Ishikawa (cell line): ENCODE data around the gene BAZ1B.

Experiments
- CEBPB ChIP-seq: IDR thresholded peaks from 2 replicates; pipeline ENCODE4 v1.6.1; 2012
- CREB1 ChIP-seq: IDR thresholded peaks from 2 replicates; pipeline ENCODE4 v1.6.1; 2012; ENCODE audit warnings: low read depth
- EGR1 ChIP-seq: IDR thresholded peaks from 2 replicates; pipeline ENCODE4 v1.6.1; 2012
- EP300 ChIP-seq: IDR thresholded peaks from 2 replicates; pipeline ENCODE4 v1.6.1; 2012; ENCODE audit warnings: borderline replicate concordance
- FOXM1 ChIP-seq: IDR thresholded peaks from 2 replicates; pipeline ENCODE4 v1.6.1; 2012; ENCODE audit warnings: low read depth, borderline replicate concordance
- NFIC ChIP-seq: IDR thresholded peaks from 2 replicates; pipeline ENCODE4 v1.6.1; 2012
- RAD21 ChIP-seq: IDR thresholded peaks from 2 replicates; pipeline ENCODE4 v1.6.1; 2012; ENCODE audit warnings: low read depth
- TAF1 ChIP-seq: IDR thresholded peaks from 2 replicates; pipeline ENCODE4 v1.6.1; 2012; ENCODE audit warnings: low read depth, mild to moderate bottlenecking
- TCF12 ChIP-seq: IDR thresholded peaks from 2 replicates; pipeline ENCODE4 v1.6.1; 2012; ENCODE audit warnings: low read depth
- TEAD4 ChIP-seq: IDR thresholded peaks from 2 replicates; pipeline ENCODE4 v1.6.1; 2012
- YY1 ChIP-seq: IDR thresholded peaks from 2 replicates; pipeline ENCODE4 v1.6.1; 2012; ENCODE audit warnings: low read depth
- ZBTB7A ChIP-seq: IDR thresholded peaks from 2 replicates; pipeline ENCODE4 v1.6.1; 2012; ENCODE audit warnings: low read depth
- TF ChIP-seq, protein P1 (sequence below): IDR thresholded peaks from 2 replicates; pipeline ENCODE4 v1.6.1; 2012; ENCODE audit warnings: low read depth, mild to moderate bottlenecking
- TF ChIP-seq, protein P2 (sequence below): IDR thresholded peaks from 2 replicates; pipeline ENCODE4 v1.6.1; 2012
- TF ChIP-seq, protein P3 (sequence below): IDR thresholded peaks from 2 replicates; pipeline ENCODE4 v1.6.1; 2012

The BAZ1B gene

DNA sequence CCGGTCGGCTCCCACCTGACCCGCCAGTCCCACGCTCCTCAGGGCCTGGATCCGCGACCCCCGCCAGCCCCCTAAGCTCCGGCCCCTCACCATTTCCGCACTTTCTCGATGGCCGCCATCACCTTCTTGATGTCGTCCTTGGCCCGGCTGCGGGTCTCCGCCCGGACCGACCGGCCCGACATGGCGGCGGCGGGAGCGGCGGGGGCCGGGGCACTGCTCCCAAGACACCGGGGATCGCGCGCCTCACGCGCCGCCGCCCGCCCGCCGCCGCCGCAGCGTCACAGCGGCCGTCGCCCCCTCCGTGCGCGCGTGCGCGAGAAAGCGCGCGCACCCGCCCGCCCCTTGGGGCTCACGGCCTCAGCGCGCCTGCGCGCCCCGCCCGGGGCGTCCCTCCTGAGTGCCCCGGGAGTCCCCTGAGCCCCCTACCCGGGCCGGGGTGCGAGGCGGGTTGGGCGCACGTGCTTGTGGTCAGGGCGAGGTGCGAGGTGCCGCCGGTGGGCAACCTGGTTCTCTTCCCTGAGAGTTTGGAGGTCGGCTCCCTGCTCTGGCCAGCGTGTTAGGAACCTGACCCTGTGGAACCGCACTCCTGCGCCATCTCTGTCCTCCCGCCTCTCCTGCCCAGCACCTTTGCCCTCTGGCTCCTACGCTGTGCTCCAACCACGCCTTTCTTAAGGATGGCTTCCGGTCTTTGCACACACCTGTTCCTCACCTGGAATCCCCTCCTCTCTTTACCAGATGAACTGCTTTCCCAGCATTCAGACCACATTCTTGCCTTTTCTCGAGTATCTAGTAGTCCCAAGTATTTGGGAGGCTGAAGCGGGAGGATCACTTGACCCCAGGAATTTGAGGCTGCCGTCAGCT is 35.5 kb upstream of the BAZ1B start, which contains the start of gene BCL7B:
TSS of gene BCL7B (minus strand) at position 294 of the 861 bp plus-strand sequence. CDS start at position 182, 112 bp downstream.
- TF ChIP-seq NFIC = no peak
- TF ChIP-seq EGR1 = no peak
- TF ChIP-seq ZBTB7A = peak; percentile 98
- TF ChIP-seq TEAD4 = no peak
- TF ChIP-seq YY1 = 0 out of 2 replicates have a peak, but pooled peaks have one; percentile 30
- TF ChIP-seq, protein P1, sequence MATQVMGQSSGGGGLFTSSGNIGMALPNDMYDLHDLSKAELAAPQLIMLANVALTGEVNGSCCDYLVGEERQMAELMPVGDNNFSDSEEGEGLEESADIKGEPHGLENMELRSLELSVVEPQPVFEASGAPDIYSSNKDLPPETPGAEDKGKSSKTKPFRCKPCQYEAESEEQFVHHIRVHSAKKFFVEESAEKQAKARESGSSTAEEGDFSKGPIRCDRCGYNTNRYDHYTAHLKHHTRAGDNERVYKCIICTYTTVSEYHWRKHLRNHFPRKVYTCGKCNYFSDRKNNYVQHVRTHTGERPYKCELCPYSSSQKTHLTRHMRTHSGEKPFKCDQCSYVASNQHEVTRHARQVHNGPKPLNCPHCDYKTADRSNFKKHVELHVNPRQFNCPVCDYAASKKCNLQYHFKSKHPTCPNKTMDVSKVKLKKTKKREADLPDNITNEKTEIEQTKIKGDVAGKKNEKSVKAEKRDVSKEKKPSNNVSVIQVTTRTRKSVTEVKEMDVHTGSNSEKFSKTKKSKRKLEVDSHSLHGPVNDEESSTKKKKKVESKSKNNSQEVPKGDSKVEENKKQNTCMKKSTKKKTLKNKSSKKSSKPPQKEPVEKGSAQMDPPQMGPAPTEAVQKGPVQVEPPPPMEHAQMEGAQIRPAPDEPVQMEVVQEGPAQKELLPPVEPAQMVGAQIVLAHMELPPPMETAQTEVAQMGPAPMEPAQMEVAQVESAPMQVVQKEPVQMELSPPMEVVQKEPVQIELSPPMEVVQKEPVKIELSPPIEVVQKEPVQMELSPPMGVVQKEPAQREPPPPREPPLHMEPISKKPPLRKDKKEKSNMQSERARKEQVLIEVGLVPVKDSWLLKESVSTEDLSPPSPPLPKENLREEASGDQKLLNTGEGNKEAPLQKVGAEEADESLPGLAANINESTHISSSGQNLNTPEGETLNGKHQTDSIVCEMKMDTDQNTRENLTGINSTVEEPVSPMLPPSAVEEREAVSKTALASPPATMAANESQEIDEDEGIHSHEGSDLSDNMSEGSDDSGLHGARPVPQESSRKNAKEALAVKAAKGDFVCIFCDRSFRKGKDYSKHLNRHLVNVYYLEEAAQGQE = no peak
- TF ChIP-seq, protein P2, sequence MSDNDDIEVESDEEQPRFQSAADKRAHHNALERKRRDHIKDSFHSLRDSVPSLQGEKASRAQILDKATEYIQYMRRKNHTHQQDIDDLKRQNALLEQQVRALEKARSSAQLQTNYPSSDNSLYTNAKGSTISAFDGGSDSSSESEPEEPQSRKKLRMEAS = peak; percentile 99
- TF ChIP-seq CREB1 = no peak
- TF ChIP-seq TCF12 = no peak; the same call in 1 of the 2 replicates
- TF ChIP-seq EP300 = no peak
- TF ChIP-seq, protein P3, sequence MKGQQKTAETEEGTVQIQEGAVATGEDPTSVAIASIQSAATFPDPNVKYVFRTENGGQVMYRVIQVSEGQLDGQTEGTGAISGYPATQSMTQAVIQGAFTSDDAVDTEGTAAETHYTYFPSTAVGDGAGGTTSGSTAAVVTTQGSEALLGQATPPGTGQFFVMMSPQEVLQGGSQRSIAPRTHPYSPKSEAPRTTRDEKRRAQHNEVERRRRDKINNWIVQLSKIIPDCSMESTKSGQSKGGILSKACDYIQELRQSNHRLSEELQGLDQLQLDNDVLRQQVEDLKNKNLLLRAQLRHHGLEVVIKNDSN = peak; percentile 41; the same call in 1 of the 2 replicates
- peak; percentile 24; the same call in 1 of the 2 replicates for TF ChIP-seq TAF1
- no peak for TF ChIP-seq FOXM1

DNA sequence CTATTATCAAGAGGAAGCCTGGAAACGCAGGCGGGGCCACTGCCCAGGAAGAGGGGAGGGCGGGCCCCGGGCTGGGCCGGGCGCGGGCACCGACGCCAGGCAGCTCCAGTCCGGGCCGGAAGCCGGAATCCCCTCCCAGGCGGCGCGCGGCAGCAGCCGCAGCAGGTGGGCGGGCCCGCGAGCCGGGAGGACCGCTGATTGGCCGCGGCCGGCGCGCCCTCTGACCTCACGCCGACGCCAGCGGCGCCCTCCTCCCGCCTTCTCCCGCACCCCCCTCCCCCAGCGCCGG is 35.0 kb upstream of the BAZ1B start:
- TF ChIP-seq TEAD4 (no peak), CREB1 (0 out of 2 replicates have a peak, but pooled peaks have one; percentile 34), YY1 (no peak; the same call in 1 of the 2 replicates)

DNA sequence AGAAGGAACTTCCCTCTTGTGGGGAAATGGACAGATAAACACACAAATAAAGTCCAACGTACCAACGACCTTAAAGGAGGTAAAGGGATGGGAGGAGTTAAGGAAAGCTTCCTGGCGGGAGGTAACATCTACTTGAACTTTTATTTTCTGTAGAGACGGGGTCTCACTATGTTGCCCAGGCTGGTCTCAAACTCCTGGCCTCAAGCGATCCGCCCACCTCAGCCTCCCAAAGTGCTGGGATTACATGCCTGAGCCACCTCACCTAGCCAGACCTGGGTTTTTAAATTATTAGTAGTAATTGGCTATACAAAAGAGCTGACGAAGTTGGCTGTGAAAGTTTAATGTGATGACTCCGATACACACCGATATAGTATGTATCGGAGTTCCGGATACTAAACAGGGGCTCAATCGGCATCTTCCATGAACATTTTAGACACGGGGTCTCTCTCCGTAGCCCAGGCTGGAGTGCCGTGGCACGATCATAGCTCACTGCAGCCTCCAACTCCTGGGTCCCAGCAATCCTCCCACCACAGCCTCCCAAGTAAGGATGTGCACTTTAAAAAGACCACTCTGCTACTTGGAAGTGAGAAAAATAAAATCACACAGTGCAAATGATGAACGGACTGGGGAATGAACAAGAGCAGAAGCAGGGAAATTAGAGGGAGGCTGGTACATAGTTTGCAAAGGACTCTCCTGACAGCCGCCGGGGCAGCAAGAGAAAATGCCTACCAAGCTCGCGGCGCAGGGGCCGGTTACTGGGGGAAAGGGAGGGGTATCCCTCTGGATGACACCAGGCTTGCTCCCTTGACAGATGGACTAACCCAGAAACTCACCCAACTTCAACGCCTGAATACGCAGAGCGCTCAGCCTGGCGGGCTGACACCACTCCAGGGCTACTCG is 34.4 kb upstream of the BAZ1B start:
- TF ChIP-seq CEBPB (no peak), TEAD4 (no peak), ZBTB7A (no peak), YY1 (no peak; the same call in 1 of the 2 replicates), RAD21 (no peak), NFIC (no peak), EP300 (no peak), TAF1 (no peak), FOXM1 (no peak), TCF12 (no peak)
- TF ChIP-seq, protein P3 = no peak
- TF ChIP-seq, protein P2 = no peak
- TF ChIP-seq, protein P1 = no peak

DNA sequence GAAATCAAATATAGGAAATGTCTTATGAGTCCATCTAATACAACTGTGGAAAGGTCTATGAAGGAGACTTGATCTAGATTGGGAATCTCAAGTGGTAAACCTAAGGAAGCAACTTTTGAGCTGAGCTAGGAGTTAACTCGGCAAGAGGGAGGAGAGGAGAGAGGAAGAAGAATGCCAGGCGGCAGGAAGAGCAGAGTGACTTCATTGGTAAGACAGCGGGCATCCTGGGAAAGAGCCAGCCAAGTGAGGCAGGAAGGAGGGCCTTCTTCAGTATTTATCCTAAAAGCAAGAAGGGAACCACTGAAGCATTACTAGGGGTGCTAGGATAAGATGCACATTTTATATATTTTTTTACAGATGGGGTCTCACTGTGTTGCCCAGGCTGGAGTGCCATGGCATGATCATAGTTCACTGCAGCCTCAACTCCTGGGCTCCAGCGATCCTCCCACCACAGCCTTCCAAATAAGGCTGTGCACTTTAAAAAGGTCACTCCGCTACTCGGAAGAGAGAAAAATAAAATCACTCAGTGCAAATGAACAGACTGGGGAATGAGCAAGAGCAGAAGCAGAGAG is 33.4 kb upstream of the BAZ1B start:
- TF ChIP-seq EP300 (no peak), ZBTB7A (no peak), RAD21 (no peak)

DNA sequence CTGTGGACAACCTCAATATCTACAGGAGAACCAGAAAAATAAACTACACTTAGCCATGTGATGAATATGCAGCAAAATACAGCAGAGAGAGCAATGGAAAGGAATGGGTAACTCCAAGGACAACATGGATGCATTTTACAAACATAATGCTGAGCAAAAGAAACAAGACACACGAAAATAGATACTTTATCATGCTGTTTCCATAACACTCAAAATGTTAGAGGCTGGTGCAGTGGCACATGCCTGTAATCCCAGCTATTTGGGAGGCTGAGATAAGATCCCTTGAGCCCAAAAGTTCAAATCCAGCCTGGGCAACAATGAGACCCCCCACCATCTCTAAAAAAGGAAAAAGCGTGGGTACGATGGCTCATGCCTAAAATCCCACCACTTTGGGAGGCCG is 27.1 kb upstream of the BAZ1B start:
- no peak for TF ChIP-seq TCF12
- TF ChIP-seq, protein P1 = no peak
- TF ChIP-seq CEBPB = no peak
- TF ChIP-seq EGR1 = no peak
- TF ChIP-seq TAF1 = no peak
